Endothelial cell of umbilical vein (primary cell): ENCODE data around the gene UBE2U.

ENCODE experiments used
- CTCF ChIP-seq, 2 donors: IDR thresholded peaks; 1 replicate in 1 of 2; 2 replicates in 1 of 2; pipeline ENCODE4 v1.5.1; 2011; ENCODE audit warnings: low read length in 2 of 2, mild to moderate bottlenecking in 2 of 2, moderate library complexity in 2 of 2, control low read depth in 1 of 2, inconsistent platforms in 1 of 2, low read depth in 1 of 2; ENCODE audit not compliant: insufficient read depth in 1 of 2; ENCODE audit errors: extremely low read depth in 1 of 2
- EZH2 ChIP-seq: IDR thresholded peaks from 2 replicates; pipeline ENCODE4 v1.6.1; 2012; ENCODE audit warnings: borderline replicate concordance, low read depth, mild to moderate bottlenecking, moderate library complexity, low read length, inconsistent platforms; ENCODE audit not compliant: severe bottlenecking

DNA sequence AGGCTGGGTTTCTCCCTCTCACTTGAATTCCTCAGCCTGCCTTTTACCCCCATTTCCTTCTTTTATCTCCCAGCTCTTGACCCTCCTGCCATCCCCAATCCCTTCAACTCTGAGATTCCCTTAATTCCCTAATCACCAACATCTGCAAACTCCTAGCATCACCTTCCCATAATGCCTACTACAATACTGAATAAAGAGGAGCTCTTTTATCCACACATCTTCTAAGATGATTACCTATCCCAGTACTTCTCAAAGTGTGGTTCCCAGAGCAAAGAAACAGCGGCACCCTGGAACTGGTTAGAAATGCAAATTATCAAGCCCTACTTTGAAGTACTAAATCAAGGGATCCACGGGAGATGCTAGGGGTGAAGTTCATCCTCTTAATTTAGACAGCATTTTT, 21.2 kb upstream of the UBE2U start:
- TF ChIP-seq CTCF (IDR thresholded peaks at IDR 0.05; ENCODE audit: extremely low read depth in 1 of 2, insufficient read depth in 1 of 2, low read depth in 1 of 2, low read length in 2 of 2) (no peak), EZH2 (no peak)
